ENCODE results near the gene CIZ1. TPM values are rescaled to one million over a fixed set of nuclear protein-coding genes. Genes with fewer than 3 reads are reported as not detected.
A peak's percentile ranks its signal among the peaks of the same experiment; 100 is the strongest.

The CIZ1 gene
- total RNA-seq, 1 donor from 2014 or later: 75.3 TPM

GRCh38 chr9:128169925-128170324 lies 21.4 kb downstream of the CIZ1 start:
- intact Hi-C loops (cut with DNase I): no loop called here
- DNase-seq: no peak
- ATAC-seq (ENCODE audit: poor library complexity): no peak

- intact Hi-C loops (cut with DNase I): no loop called here
- ATAC-seq (ENCODE audit: poor library complexity) (no peak), DNase-seq (no peak)
Observed at GRCh38 chr9:128169492-128169891, 21.9 kb downstream of the CIZ1 start.

- no peak for ATAC-seq (ENCODE audit: poor library complexity)
- DNase-seq: no peak
- intact Hi-C loops (cut with DNase I): no loop called here
Observed at GRCh38 chr9:128168731-128169308, 22.6 kb downstream of the CIZ1 start.

DNA sequence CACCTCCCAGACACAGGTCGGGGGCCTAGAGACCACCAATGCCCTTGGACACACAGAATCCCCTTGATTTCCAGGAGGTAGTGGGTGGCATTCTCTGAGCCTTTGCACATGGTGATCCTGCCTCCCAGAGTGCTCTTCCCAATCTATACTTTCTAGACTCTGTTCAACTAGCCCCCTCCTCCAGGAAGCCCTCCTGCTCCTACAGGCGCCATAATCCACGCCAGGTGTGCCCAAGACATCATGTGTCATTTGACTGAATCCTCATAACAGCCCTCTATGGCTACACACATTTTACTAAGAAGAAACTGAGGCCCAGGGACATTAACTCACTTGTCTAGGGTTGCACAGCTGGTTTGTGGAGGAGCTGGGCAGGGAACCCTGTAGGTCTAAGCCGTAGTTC lies 24.2 kb downstream of the CIZ1 start:
- intact Hi-C loops (cut with DNase I): no loop called here
- ATAC-seq (ENCODE audit: poor library complexity) (no peak), DNase-seq (no peak)

- ATAC-seq (ENCODE audit: poor library complexity): no peak
- no peak for DNase-seq
- intact Hi-C loops (cut with DNase I): no loop called here
Observed at GRCh38 chr9:128166169-128166568, 25.2 kb downstream of the CIZ1 start.

DNA sequence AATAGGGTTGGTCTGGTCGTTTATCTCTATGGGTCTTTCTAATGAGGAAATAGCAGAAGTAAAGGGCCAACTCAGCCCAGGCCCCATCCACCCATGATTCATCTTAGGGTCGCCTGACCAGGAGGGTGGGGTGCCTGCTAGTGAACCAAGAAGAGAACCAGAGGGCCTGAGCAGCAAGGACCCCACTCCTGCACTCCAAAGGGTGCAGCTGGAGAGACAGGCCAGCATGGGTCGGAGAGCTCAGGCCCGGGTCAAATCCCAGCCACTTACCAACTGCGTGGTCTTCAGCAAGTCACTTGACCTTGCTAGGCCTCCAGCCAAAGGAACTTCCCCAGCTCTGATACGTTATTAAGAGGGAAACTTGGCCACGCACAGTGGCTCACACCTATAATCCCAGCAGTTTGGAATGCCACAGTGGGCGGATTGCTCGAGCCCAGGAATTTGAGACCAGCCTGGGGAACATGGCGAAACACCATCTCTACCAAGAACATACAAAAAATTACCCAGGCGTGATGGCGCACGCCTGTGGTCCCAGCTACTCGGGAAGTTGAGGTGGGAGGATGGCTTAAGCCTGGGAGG lies 27.0 kb downstream of the CIZ1 start:
- intact Hi-C loops (cut with DNase I): no loop called here

GRCh38 chr9:128163523-128164306 lies 27.7 kb downstream of the CIZ1 start:
- intact Hi-C loops (cut with DNase I): no loop called here
- DNase-seq (peak; percentile 35), ATAC-seq (ENCODE audit: poor library complexity) (no peak)

More for the DNA sequence above, 27.0 kb downstream of the CIZ1 start:
- DNase-seq: no peak
- ATAC-seq (ENCODE audit: poor library complexity): no peak

DNA sequence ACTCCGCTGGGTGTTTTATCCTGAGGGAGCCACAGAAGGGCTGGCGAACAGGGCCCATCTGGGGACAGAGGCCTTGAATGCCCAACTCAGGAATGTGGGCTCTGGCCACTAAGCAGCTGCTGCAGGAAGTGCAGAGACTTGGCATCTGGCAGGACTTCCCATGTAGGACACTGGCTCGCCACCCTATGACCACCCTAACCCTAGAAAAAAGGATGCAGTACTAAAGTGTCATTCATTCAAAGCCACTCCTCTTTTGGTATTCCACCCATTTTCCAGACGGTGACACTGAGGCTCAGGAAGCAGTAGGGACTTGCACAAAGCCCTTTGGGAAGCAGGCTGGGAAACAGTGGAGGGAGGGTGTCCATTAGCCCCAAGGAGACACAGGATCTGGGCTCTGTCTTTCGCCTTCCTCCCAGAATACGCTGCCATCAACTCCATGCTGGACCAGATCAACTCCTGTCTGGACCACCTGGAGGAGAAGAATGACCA lies 28.3 kb downstream of the CIZ1 start:
- ATAC-seq (ENCODE audit: poor library complexity) (no peak), DNase-seq (peak; percentile 8)
- intact Hi-C loops (cut with DNase I): no loop called here

- DNase-seq (peak; percentile 74), ATAC-seq (ENCODE audit: poor library complexity) (peak; percentile 22)
- intact Hi-C loops (cut with DNase I): no loop called here
Observed at GRCh38 chr9:128162215-128163026, 29.0 kb downstream of the CIZ1 start.

- ATAC-seq (ENCODE audit: poor library complexity): peak; percentile 6
- no peak for DNase-seq
- intact Hi-C loops (cut with DNase I): no loop called here
Observed at GRCh38 chr9:128161215-128161902, 30.0 kb downstream of the CIZ1 start.

DNA sequence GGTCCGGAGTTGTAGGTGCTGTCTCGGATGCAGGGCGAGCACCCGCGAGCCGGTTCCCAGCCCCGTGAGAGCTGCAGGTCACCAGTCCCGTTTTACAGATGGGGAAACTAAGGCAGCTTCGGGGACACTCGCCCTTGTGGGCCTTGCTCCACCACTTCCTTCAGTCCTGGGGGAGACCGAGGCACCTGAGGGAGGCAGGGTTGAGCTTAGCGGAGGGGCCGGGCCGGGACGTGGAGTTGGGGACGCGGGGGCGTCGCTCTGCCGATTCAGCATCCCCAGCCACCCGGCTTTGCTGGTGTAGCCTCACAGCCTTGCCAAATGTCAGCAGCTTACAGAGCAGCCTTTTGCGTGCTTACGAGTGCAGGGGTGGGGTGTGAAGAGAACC lies 30.8 kb downstream of the CIZ1 start:
- intact Hi-C loops (cut with DNase I): no loop called here
- DNase-seq (no peak), ATAC-seq (ENCODE audit: poor library complexity) (peak; percentile 5)

DNA sequence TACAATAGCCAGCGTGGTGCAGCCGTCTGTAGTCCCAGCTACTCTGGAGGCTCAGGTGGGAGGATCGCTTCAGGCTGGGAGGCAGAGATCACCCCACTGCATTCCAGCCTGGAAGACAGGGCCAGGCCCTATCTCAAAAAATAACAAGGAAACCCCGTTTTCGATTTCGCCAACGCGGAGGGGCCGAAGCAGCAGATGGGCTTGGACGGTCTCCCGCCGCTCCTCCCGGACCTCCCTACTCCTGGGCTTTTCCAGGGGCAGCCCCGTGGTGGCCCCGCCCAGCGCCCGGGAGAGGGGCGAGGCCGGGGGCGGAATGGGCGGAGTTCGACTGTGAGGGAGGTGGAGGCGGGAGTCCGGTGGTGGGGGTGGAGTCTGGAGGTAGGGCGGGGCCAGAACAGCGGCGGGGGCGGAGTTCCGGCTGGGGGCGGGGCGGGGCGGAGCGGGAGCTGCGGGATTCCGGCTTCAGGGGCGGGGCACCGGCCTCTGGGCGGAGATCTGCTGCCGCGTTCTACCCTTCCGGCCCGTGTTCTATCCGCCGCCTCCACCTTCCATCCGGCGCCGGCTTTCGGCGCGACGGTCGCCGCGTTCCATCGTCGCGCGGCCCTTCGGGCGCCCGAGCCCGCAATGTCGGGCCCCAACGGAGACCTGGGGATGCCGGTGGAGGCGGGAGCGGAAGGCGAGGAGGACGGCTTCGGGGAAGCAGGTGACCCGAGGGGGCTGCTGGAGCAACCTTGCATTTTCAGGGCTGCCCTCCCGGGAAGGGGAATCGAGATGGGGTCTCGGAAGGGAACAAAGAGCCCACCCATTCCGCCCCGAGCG lies 31.4 kb downstream of the CIZ1 start, which contains the start of gene BBLN:
BBLN (plus strand) TSS at position 482 of the 819 bp plus-strand sequence; CDS start at position 625, 143 bp downstream.
- DNase-seq (peak; percentile 96), ATAC-seq (ENCODE audit: poor library complexity) (peak; percentile 96)
- intact Hi-C loops (cut with DNase I): no loop called here

DNA sequence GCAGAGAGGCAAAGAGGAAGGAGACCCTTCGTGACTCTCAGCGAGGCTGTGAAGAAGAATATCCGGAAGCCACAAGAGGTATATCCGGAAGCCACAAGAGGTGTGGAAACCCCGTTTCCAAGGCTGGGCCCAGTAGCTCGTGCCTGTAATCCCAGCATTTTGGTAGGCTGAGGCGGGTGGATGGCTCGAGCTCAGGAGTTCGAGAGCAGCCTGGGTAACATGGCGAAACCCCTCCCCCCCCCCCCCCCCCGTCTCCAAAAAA lies 31.9 kb downstream of the CIZ1 start:
- no peak for ATAC-seq (ENCODE audit: poor library complexity)
- intact Hi-C loops (cut with DNase I): no loop called here
- DNase-seq: no peak

GRCh38 chr9:128155736-128156500 lies 35.5 kb downstream of the CIZ1 start:
- DNase-seq: peak; percentile 13
- intact Hi-C loops (cut with DNase I): no loop called here
- ATAC-seq (ENCODE audit: poor library complexity): no peak

DNA sequence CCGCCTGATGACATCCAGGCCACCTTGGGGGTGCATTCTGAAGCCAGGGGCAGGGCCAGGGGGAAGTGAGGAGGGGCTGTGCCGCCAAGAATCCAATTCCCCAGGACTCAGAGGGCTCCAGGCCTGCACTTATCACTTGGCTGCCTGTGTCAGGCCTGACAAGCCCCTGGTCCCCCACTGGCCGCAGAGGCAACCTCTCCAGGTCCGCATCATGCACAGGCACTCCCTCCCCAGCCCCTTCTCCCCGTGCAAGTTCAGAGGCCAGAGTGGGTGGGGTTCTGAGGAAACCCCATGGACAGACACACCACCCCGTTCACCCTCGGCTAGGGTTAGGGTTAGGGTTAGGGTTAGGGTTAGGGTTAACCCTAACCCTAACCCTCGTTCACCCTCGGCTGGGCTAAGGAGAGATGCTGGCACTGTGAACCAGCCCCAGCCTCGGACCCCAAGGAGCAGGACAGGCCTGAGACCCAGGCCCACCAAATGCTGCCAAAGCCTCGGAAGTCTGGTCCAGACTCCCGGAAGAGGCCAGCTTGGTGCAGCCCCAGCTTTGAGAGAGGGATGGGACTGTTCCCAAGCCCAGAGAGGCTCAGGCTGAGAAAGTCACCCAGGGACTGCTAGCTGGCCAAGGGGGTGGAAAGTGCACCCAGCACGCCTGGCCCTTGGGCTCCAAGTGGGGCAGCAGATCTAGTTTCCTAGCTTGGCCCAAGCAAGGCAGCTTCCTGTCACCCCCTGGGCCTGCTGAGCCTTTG lies 37.3 kb downstream of the CIZ1 start:
- intact Hi-C loops (cut with DNase I): no loop called here
- DNase-seq: peak; percentile 38
- ATAC-seq (ENCODE audit: poor library complexity): no peak

GRCh38 chr9:128153060-128153946 lies 38.1 kb downstream of the CIZ1 start:
- DNase-seq: peak; percentile 25
- intact Hi-C loops (cut with DNase I): no loop called here
- ATAC-seq (ENCODE audit: poor library complexity): no peak
